Neural cell (in vitro differentiated cells): ENCODE results near the gene ZNF99. TPM values are rescaled to one million over a fixed set of nuclear protein-coding genes. Genes with fewer than 3 reads are reported as not detected.

ENCODE experiments used
- H2AFZ ChIP-seq: fragments of 200-600, 300-800 bp; sonication (generic), shearing (Covaris generic); 2 replicates; pipeline ENCODE4 v1.6.0; 2014; ENCODE audit warnings: low read depth, mild to moderate bottlenecking, antibody characterized with exemption, low read length, moderate library complexity
- H3F3A ChIP-seq: fragments of 200-600 bp; shearing (Covaris generic); 2 replicates; pipeline ENCODE4 v1.6.1; 2016; ENCODE audit warnings: mild to moderate bottlenecking, moderate library complexity, mixed read lengths, antibody characterized with exemption, low read length; ENCODE audit not compliant: insufficient read depth, poor library complexity, severe bottlenecking
- H3K27ac ChIP-seq: fragments of 200-600, 300-800 bp; sonication (generic), shearing (Covaris generic); 2 replicates; pipeline ENCODE4 v1.5.1; 2014; ENCODE audit warnings: mild to moderate bottlenecking, low read length, moderate library complexity
- H3K27me3 ChIP-seq: fragments of 300-800, 200-600 bp; sonication (generic), shearing (Covaris generic); 2 replicates; pipeline ENCODE4 v1.6.0; 2014; ENCODE audit warnings: mild to moderate bottlenecking, low read depth, low read length, moderate library complexity; ENCODE audit not compliant: insufficient read depth
- H3K36me3 ChIP-seq: fragments of 300-800, 200-600 bp; sonication (generic), shearing (Covaris generic); 2 replicates; pipeline ENCODE4 v1.5.1; 2014; ENCODE audit warnings: mild to moderate bottlenecking, antibody characterized with exemption, low read length, moderate library complexity; ENCODE audit not compliant: insufficient read depth
- H3K4me2 ChIP-seq: fragments of 300-800, 200-600 bp; sonication (generic), shearing (Covaris generic); 2 replicates; pipeline ENCODE4 v1.6.0; 2014; ENCODE audit warnings: mild to moderate bottlenecking, low read length
- H3K4me3 ChIP-seq: fragments of 300-800, 200-600 bp; sonication (generic), shearing (Covaris generic); 2 replicates; pipeline ENCODE4 v1.5.1; 2014; ENCODE audit warnings: mild to moderate bottlenecking, low read length, moderate library complexity
- H3K79me2 ChIP-seq: fragments of 200-600 bp; shearing (Covaris generic); replicated peaks from 2 replicates; pipeline ENCODE4 v1.6.0; 2014; ENCODE audit warnings: mild to moderate bottlenecking, low read length, moderate library complexity; ENCODE audit not compliant: insufficient read depth
- H3K9ac ChIP-seq: fragments of 300-800, 200-600 bp; sonication (generic), shearing (Covaris generic); 2 replicates; pipeline ENCODE4 v1.6.1; 2016; ENCODE audit warnings: mild to moderate bottlenecking, low read length, mixed read lengths
- H3K9me2 ChIP-seq: fragments of 200-600 bp; shearing (Covaris generic); 2 replicates; pipeline ENCODE4 v1.6.1; 2016; ENCODE audit warnings: mild to moderate bottlenecking, low read length, mixed read lengths; ENCODE audit not compliant: insufficient read depth
- H3K9me3 ChIP-seq: fragments of 200-600, 300-800 bp; sonication (generic), shearing (Covaris generic); 2 replicates; pipeline ENCODE4 v1.6.1; 2016; ENCODE audit warnings: mild to moderate bottlenecking, mixed run types, low read length, moderate library complexity, mixed read lengths
- H4K20me1 ChIP-seq: fragments of 200-600 bp; shearing (Covaris generic); 2 replicates; pipeline ENCODE4 v1.6.1; 2016; ENCODE audit warnings: mild to moderate bottlenecking, mixed run types; ENCODE audit not compliant: insufficient read depth
- EP300 ChIP-seq: fragments of 450-650 bp; conservative IDR thresholded peaks from 2 replicates; pipeline ENCODE4 v1.6.1; 2014; ENCODE audit warnings: antibody characterized with exemption, mild to moderate bottlenecking, moderate library complexity; ENCODE audit not compliant: poor library complexity, severe bottlenecking
- EZH2 ChIP-seq: fragments of 200-600, 300-800 bp; shearing (Covaris generic), sonication (generic); IDR thresholded peaks from 2 replicates; pipeline ENCODE4 v1.6.1; 2014; ENCODE audit warnings: antibody characterized with exemption, low read length, borderline replicate concordance, mild to moderate bottlenecking; ENCODE audit not compliant: insufficient read depth, poor library complexity, severe bottlenecking
- MXI1 ChIP-seq: fragments of 450-650 bp; conservative IDR thresholded peaks from 2 replicates; pipeline ENCODE4 v1.6.1; 2014; ENCODE audit warnings: antibody characterized with exemption, mild to moderate bottlenecking; ENCODE audit not compliant: poor library complexity, severe bottlenecking
- POLR2AphosphoS5 ChIP-seq: IDR thresholded peaks from 2 replicates; pipeline ENCODE4 v1.6.1; 2012
- RAD21 ChIP-seq: fragments of 450-650 bp; conservative IDR thresholded peaks from 2 replicates; pipeline ENCODE4 v1.6.1; 2014; ENCODE audit warnings: antibody characterized with exemption, mild to moderate bottlenecking, moderate library complexity
- SMC3 ChIP-seq: fragments of 450-650 bp; conservative IDR thresholded peaks from 2 replicates; pipeline ENCODE4 v1.6.1; 2014; ENCODE audit warnings: antibody characterized with exemption, mild to moderate bottlenecking, moderate library complexity; ENCODE audit not compliant: poor library complexity
- TAF1 ChIP-seq: IDR thresholded peaks from 2 replicates; pipeline ENCODE4 v1.6.1; 2012; ENCODE audit warnings: low read depth
- polyA plus RNA-seq: library from polyadenylated mRNA; depleted of rRNA; stranded (reverse); fragments of >200 nt; gene quantifications from 2 replicates; pipeline ENCODE4 v1.2.3, GENCODE V29; 2014
- TF ChIP-seq, protein P1 (sequence below): IDR thresholded peaks from 2 replicates; pipeline ENCODE4 v1.6.1; 2012; ENCODE audit warnings: borderline replicate concordance
- TF ChIP-seq, protein P2 (sequence below): fragments of 450-650 bp; IDR thresholded peaks from 2 replicates; pipeline ENCODE4 v1.5.1; 2014; ENCODE audit warnings: antibody characterized with exemption, mild to moderate bottlenecking, moderate library complexity; ENCODE audit not compliant: poor library complexity, severe bottlenecking

ZNF99 gene
- polyA plus RNA-seq, 1 donor from 2014 or later: not detected

DNA sequence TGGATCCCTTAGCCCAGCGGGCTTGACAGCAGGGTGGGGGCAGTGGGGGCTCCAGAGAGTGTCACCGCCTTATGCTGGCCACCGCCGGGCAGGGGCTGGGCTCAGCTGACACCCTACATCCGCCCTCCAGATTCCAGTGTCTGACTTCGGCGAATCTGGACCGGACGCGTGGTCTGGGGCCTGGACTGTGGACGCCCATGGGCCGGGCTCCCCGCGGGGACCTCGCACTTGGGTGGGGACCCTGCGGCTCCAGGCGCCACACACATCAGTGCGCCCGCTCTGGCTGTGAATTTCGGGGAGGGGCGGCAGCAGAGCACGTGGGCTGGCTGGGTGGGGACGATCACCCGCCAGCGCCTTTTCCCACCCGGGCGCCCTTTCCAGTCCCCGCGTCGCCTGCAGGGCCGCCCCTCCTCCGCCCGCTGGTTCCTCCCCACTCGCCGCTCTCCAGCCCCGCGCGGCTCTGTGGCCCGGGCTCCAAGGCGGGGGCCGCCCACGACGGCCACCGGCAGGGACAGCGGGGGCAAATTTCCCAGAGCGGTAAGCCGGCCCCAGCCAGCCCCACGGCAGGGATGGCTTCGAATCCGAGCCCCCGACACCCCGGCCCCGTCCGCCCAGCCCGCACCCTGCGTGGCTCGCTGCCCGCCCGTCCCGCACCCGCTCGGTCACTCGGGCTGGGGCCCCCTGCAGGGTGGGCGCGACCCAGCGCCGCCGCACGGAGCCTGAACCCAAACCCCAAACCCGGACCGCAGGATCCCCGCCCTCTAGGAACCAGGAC, 23.3 kb upstream of the ZNF99 start:
- Histone ChIP-seq H3K4me3 (no peak overlapping the region), H3K4me2 (no peak overlapping the region), H2AFZ (no peak overlapping the region), H3K9ac (no peak overlapping the region), H3K79me2 (no peaks in the 10 kb centered on the region), H3K27ac (no peak overlapping the region), H3K9me3 (peaks cover 10% of the 10 kb centered on the region), H3K36me3 (no peaks in the 10 kb centered on the region), H4K20me1 (no peaks in the 10 kb centered on the region), H3F3A (no peaks in the 10 kb centered on the region), H3K27me3 (no peaks in the 10 kb centered on the region), H3K9me2 (no peaks in the 10 kb centered on the region)
- no peak for TF ChIP-seq TAF1
- no peak for TF ChIP-seq EP300

DNA sequence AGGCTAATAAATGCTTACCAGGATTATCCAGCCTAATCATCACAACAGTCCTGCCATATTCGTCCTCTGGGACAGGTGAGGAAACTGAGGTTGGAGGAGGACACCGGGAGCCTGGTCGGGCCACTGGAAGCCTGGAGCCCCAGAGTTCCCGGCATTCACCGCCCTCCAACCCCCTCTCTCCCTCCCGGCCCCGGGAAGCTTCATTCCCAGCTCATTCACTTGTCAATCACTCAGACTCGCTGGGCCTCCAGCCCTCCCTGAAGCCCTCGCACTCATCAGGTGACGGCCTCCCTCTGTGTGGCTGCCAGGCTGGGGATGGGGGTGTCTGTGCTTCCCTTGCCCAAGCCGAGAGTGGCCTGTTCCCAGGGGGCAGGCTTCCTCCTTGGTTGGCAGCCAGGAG, 22.5 kb upstream of the ZNF99 start:
- H3K27me3 ChIP-seq: no peaks in the 10 kb centered on the region
- H4K20me1 ChIP-seq: no peaks in the 10 kb centered on the region
- TF ChIP-seq, protein P1, sequence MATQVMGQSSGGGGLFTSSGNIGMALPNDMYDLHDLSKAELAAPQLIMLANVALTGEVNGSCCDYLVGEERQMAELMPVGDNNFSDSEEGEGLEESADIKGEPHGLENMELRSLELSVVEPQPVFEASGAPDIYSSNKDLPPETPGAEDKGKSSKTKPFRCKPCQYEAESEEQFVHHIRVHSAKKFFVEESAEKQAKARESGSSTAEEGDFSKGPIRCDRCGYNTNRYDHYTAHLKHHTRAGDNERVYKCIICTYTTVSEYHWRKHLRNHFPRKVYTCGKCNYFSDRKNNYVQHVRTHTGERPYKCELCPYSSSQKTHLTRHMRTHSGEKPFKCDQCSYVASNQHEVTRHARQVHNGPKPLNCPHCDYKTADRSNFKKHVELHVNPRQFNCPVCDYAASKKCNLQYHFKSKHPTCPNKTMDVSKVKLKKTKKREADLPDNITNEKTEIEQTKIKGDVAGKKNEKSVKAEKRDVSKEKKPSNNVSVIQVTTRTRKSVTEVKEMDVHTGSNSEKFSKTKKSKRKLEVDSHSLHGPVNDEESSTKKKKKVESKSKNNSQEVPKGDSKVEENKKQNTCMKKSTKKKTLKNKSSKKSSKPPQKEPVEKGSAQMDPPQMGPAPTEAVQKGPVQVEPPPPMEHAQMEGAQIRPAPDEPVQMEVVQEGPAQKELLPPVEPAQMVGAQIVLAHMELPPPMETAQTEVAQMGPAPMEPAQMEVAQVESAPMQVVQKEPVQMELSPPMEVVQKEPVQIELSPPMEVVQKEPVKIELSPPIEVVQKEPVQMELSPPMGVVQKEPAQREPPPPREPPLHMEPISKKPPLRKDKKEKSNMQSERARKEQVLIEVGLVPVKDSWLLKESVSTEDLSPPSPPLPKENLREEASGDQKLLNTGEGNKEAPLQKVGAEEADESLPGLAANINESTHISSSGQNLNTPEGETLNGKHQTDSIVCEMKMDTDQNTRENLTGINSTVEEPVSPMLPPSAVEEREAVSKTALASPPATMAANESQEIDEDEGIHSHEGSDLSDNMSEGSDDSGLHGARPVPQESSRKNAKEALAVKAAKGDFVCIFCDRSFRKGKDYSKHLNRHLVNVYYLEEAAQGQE: no peak
- TF ChIP-seq RAD21: no peak
- TF ChIP-seq, protein P2, sequence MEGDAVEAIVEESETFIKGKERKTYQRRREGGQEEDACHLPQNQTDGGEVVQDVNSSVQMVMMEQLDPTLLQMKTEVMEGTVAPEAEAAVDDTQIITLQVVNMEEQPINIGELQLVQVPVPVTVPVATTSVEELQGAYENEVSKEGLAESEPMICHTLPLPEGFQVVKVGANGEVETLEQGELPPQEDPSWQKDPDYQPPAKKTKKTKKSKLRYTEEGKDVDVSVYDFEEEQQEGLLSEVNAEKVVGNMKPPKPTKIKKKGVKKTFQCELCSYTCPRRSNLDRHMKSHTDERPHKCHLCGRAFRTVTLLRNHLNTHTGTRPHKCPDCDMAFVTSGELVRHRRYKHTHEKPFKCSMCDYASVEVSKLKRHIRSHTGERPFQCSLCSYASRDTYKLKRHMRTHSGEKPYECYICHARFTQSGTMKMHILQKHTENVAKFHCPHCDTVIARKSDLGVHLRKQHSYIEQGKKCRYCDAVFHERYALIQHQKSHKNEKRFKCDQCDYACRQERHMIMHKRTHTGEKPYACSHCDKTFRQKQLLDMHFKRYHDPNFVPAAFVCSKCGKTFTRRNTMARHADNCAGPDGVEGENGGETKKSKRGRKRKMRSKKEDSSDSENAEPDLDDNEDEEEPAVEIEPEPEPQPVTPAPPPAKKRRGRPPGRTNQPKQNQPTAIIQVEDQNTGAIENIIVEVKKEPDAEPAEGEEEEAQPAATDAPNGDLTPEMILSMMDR: no peak
- no peak for TF ChIP-seq MXI1
- TF ChIP-seq POLR2AphosphoS5: no peak
- TF ChIP-seq EZH2: no peak
- TF ChIP-seq TAF1: no peak
- no peak for TF ChIP-seq SMC3
- no peak for TF ChIP-seq EP300
- no peaks in the 10 kb centered on the region for H3K36me3 ChIP-seq
- H2AFZ ChIP-seq: no peak overlapping the region
- no peak overlapping the region for H3K9ac ChIP-seq
- H3F3A ChIP-seq: no peaks in the 10 kb centered on the region
- H3K4me3 ChIP-seq: no peak overlapping the region
- H3K4me2 ChIP-seq: no peak overlapping the region
- H3K9me2 ChIP-seq: no peaks in the 10 kb centered on the region
- H3K79me2 ChIP-seq: no peaks in the 10 kb centered on the region
- H3K27ac ChIP-seq: no peak overlapping the region
- peaks cover 10% of the 10 kb centered on the region for H3K9me3 ChIP-seq
